Thyroid gland (tissue), 4 donors: ENCODE measurements around the gene GPNMB.

ENCODE experiments used
- CTCF ChIP-seq, 6 experiments: fragments of 200-600 bp in 3 of 6; fragments of 450-650 bp in 3 of 6; sonication (generic) in 3 of 6; IDR thresholded peaks; one replicate each; pipeline ENCODE4 v1.5.1; 2016 to 2019; ENCODE audit warnings: antibody characterized with exemption in 6 of 6, mild to moderate bottlenecking in 2 of 6, inconsistent platforms in 1 of 6, moderate library complexity in 1 of 6
- POLR2A ChIP-seq, 2 donors: fragments of 450-650 bp; IDR thresholded peaks; one replicate each; pipeline ENCODE4 v1.6.1; 2017; ENCODE audit warnings: antibody characterized with exemption in 2 of 2, mild to moderate bottlenecking in 2 of 2, moderate library complexity in 1 of 2

DNA sequence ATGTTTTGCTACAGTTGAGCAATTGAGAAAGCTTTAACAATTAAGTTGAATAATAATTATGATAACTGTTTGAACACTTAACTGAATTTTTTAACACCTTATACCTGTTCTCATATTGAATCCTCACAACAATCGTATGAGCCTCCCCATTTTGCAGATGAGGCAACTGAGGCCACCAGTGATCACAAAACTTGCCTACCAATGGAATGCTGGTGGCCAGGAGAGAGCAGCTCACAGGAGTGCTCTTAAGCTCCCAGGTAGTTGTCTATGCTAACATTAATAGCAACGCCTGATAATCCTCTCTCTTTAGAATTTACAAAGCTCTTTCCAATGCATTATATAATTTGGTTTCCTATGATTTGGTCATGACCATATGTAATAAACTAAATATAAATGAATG lies 21.6 kb downstream of the GPNMB start:
- no peak for TF ChIP-seq POLR2A (IDR thresholded peaks at IDR 0.05)
- TF ChIP-seq CTCF (IDR thresholded peaks at IDR 0.05) = no peak
